Ovary (tissue), 9 donors: ENCODE results near the gene NDUFA13. TPM values are rescaled to one million over a fixed set of nuclear protein-coding genes. Genes with fewer than 3 reads are reported as not detected.

Source experiments
- DNase-seq, 5 donors: peaks; one replicate each; pipeline ENCODE4 v3.0.0-alpha.2; 2019 to 2020
- H3K27ac ChIP-seq, 2 donors: fragments of 200-600 bp; one replicate each; pipeline versions ENCODE4 v1.5.1 to v1.8.0; 2019 to 2022
- H3K27me3 ChIP-seq: fragments of 200-600 bp; one replicate; pipeline ENCODE4 v1.8.0; 2022
- H3K36me3 ChIP-seq: fragments of 200-600 bp; sonication (generic); one replicate; pipeline ENCODE4 v1.5.1; 2019
- H3K4me1 ChIP-seq: one replicate; pipeline ENCODE4 v1.8.1; 2013; ENCODE audit warnings: mild to moderate bottlenecking, moderate library complexity; ENCODE audit not compliant: insufficient read depth
- H3K4me3 ChIP-seq: fragments of 200-600 bp; sonication (generic); one replicate; pipeline ENCODE4 v1.5.1; 2017
- H3K9me3 ChIP-seq, 2 donors: fragments of 200-600 bp in 1 of 2; sonication (generic) in 1 of 2; one replicate each; pipeline versions ENCODE4 v1.5.1 to v1.8.1; 2013 to 2019; ENCODE audit warnings: mild to moderate bottlenecking in 1 of 2, moderate library complexity in 1 of 2
- EP300 ChIP-seq: sonication (generic); formaldehyde crosslinking; IDR thresholded peaks from one replicate; pipeline ENCODE4 v1.6.1; 2017; ENCODE audit warnings: antibody characterized with exemption
- POLR2A ChIP-seq: fragments of 450-650 bp; IDR thresholded peaks from one replicate; pipeline ENCODE4 v1.6.1; 2017; ENCODE audit warnings: antibody characterized with exemption, mild to moderate bottlenecking, moderate library complexity
- WGBS, 3 donors: extraction: QIAGEN DNeasy Blood & Tissue Kit in 1 of 3; methylation state at CpG; one replicate each; pipeline versions ENCODE4 v1.1.5 to v1.1.7; 2013 to 2017; 5-methylcytosine and 5-hydroxymethylcytosine counted together
- intact Hi-C, 4 donors: fragments of 100-400 bp; cut with DNase I; formaldehyde crosslinking; loops; one replicate each; pipeline versions ENCODE4 v1.11.0 to v1.15.1; 2022 to 2023
- polyA plus RNA-seq, 2 donors: library from polyadenylated mRNA; stranded (reverse); fragments of 200-250 nt in 1 of 2; fragments of 350-450 nt in 1 of 2; fragmentation: Illumina TruSeq in 1 of 2; extraction: RNeasy Lipid Tissue Mini Kit (QIAGEN cat#74804) in 1 of 2; gene quantifications; one replicate each; pipeline ENCODE4 v1.2.3, GENCODE V29; 2013 to 2014
- total RNA-seq, 7 donors: library from RNA; depleted of rRNA in 2 of 7; stranded (reverse); fragments of >200 nt in 2 of 7; fragmentation: NEBNext Ultra II Directional in 3 of 7; extraction: Animal tissue kit (Norgen Biotek cat#: 25700) in 3 of 7; gene quantifications; one replicate each; pipeline versions ENCODE4 v1.1.0 to v1.2.4, GENCODE V29; 2016 to 2023
- TF ChIP-seq, protein P1 (sequence below), 3 donors: fragments of 450-650 bp in 2 of 3; fragments of 200-600 bp in 1 of 3; IDR thresholded peaks; one replicate each; pipeline versions ENCODE4 v1.5.1 to v1.8.0; 2016 to 2022; ENCODE audit warnings: antibody characterized with exemption in 3 of 3, mild to moderate bottlenecking in 1 of 3
- donor health status: DM: no; HTN: no; CAD: no; lungs with moderate emphysema.
- donor health status: DM: no; HTN: no; CAD: no.
- donor health status: Bipolar disorder and iron deficiency.
- donor health status: DM: yes; HTN: yes; CAD: no.
- donor health status: DM: no; HTN: no; CAD: no.
- donor health status: DM: yes; HTN: yes; CAD: no.

NDUFA13 gene
- total and polyA plus RNA-seq, 9 donors = 33.5 to 291 (median 202) TPM

DNA sequence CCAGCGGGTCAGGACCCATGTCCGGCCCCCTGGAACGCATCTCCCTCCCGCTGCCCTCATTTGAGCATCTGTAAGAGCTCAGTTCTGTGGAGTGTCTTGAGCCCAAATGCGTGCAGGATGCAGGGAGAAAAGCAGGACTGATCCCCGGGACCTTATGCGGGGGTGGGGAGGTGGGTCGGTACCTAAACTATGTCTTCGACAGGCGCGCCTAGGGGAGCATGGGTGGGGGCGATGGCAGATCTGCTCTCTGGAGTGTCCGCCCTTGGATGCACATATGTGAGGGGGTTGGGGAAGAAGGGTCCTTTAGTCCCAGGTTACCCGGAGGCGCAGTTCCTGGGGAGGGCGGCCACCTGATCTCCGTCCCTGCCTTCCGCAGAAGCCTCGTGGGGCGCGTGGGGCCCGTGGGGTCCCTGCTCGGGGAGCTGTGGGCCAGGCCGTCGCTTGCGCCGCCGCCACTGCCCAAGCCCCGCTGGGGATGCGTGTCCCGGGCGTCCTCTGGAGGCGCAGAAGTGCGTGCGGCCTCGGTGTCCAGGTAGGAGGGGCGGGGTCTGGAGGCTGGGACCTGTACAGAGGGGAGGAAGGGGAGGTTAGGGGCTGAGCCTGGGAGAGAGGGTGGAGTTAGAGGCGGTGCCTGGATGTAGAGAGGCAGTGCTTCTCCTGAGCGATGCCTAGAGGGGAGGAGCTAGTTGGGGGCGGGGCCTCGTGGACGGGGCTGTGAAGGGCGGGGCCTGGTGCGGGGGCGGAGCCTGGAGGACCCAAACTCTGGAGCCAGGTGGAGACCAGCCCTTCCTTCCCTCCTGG lies 24.9 kb downstream of the NDUFA13 start:
- WGBS, 3 donors = 2 to 4% (median 3%) methylated on average over 41 to 45 of the region's 45 CpGs
- H3K36me3 ChIP-seq = no peaks in the 10 kb centered on the region
- no peaks in the 10 kb centered on the region for H3K9me3 ChIP-seq
- intact Hi-C loops = no loop called here
- no peaks in the 10 kb centered on the region for H3K27me3 ChIP-seq
- no peak overlapping the region for H3K27ac ChIP-seq
- TF ChIP-seq POLR2A = no peak
- TF ChIP-seq, protein P1, sequence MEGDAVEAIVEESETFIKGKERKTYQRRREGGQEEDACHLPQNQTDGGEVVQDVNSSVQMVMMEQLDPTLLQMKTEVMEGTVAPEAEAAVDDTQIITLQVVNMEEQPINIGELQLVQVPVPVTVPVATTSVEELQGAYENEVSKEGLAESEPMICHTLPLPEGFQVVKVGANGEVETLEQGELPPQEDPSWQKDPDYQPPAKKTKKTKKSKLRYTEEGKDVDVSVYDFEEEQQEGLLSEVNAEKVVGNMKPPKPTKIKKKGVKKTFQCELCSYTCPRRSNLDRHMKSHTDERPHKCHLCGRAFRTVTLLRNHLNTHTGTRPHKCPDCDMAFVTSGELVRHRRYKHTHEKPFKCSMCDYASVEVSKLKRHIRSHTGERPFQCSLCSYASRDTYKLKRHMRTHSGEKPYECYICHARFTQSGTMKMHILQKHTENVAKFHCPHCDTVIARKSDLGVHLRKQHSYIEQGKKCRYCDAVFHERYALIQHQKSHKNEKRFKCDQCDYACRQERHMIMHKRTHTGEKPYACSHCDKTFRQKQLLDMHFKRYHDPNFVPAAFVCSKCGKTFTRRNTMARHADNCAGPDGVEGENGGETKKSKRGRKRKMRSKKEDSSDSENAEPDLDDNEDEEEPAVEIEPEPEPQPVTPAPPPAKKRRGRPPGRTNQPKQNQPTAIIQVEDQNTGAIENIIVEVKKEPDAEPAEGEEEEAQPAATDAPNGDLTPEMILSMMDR (IDR thresholded peaks at IDR 0.05) = no peak
- no peak for TF ChIP-seq EP300
- no peak overlapping the region for H3K4me3 ChIP-seq
- peaks cover 14% of the 10 kb centered on the region for H3K4me1 ChIP-seq
- peak in 4 of 5 donors; percentile 51 to 70 (median 62) for DNase-seq

DNA sequence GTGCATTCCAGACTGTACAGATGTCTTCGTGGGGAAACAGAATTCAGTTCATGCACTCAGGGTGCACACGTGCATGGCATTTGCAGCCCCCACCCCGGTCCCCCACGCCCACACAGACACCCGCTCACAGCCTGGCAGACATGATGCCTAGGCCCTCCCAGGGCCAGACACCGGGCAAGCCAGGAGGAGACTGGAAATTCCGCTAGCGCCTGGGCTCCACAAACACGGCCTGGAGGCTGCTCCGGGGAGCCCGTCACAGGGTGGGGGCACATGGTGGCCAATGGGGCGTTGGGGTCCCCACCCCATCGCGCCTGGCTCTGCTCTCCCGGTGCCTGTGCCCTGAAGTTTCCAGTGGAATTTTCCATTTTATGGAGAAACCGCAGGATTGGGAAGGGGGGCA lies 25.6 kb downstream of the NDUFA13 start:
- H3K4me3 ChIP-seq = no peak overlapping the region
- no peaks in the 10 kb centered on the region for H3K9me3 ChIP-seq
- H3K4me1 ChIP-seq = peaks cover 14% of the 10 kb centered on the region
- no peak overlapping the region for H3K27ac ChIP-seq
- TF ChIP-seq, protein P1 (IDR thresholded peaks at IDR 0.05) = no peak
- TF ChIP-seq EP300 (no peak), POLR2A (no peak)
- intact Hi-C loops = no loop called here
- H3K36me3 ChIP-seq = no peaks in the 10 kb centered on the region
- no peaks in the 10 kb centered on the region for H3K27me3 ChIP-seq
- no peak for DNase-seq
- 74 to 75% (median 75%) methylated on average over 13 to 16 of the region's 16 CpGs for WGBS, 3 donors

DNA sequence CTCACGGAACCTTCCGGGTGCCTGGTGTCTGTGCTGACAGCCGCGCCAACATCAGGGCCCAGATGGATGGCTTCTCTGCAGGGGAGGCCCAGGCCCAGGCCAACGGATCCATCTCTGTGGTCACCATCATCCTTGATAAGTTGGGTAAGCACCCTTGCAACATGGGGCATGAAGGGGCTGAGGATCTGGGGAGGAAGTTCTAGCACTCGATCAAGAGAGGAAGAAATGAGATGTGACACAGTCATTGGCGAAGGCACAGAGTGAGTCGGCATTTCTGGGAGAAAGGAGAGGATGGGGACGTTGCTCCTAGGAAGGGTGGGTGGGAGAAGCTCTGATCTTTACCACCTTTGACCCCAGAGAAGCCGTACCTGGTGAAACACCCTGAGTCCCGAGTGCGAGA lies 26.5 kb downstream of the NDUFA13 start:
- Histone ChIP-seq H3K9me3 (no peaks in the 10 kb centered on the region), H3K27ac (no peak overlapping the region), H3K36me3 (no peaks in the 10 kb centered on the region), H3K27me3 (no peaks in the 10 kb centered on the region), H3K4me1 (peaks cover 14% of the 10 kb centered on the region), H3K4me3 (no peak overlapping the region)
- TF ChIP-seq POLR2A (no peak), EP300 (no peak)
- TF ChIP-seq, protein P1 (IDR thresholded peaks at IDR 0.05) = no peak
- 79 to 86% (median 82%) methylated on average over 11 to 12 of the region's 12 CpGs for WGBS, 3 donors
- intact Hi-C loops = no loop called here
- no peak for DNase-seq

DNA sequence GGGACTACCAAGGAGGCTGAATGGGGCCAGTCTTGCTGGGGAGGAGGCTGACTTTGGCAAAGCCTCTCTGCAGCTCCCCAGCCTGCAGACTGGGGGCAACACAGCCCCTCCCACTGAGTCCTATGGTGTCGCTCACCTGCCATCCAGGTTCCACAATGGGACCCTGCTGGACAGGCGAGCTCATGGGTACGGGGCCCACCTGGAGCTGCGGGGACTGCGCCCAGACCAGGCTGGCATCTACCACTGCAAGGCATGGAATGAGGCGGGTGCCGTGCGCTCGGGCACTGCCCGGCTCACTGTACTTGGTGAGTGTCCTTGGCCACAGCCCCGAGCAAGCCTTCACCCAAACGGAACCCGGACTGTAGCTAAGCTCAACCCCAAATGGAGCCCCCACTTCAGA lies 27.1 kb downstream of the NDUFA13 start:
- WGBS, 3 donors = 82 to 96% (median 86%) methylated on average over 13 of the region's 13 CpGs
- Histone ChIP-seq H3K36me3 (no peaks in the 10 kb centered on the region), H3K4me3 (no peak overlapping the region), H3K9me3 (no peaks in the 10 kb centered on the region), H3K27ac (no peak overlapping the region), H3K4me1 (peaks cover 12% of the 10 kb centered on the region), H3K27me3 (no peaks in the 10 kb centered on the region)
- intact Hi-C loops = no loop called here
- TF ChIP-seq EP300 (no peak), POLR2A (no peak)
- TF ChIP-seq, protein P1 (IDR thresholded peaks at IDR 0.05) = no peak
- no peak for DNase-seq
